T-helper 17 cell (primary cell): ENCODE measurements around the gene ADAM11. TPM values are rescaled to one million over a fixed set of nuclear protein-coding genes. Genes with fewer than 3 reads are reported as not detected.
"Not testable (repeated sequence)": the region's sequence is repeated elsewhere in the genome, so short reads cannot be mapped to it uniquely, and the experiment has no call there.

Source experiments
- ATAC-seq: fragments of 150-1000 bp; cut with Tn5 transposase; 2 replicates; pipeline ENCODE4 v1.10.0; 2021; ENCODE audit warnings: mild to moderate bottlenecking, moderate library complexity
- DNase-seq, 3 donors: peaks; one replicate each; pipeline versions ENCODE4 v3.0.0 to v3.0.0-alpha.2; 2020 to 2021
- H3K9me3 ChIP-seq: one replicate; pipeline ENCODE4 v1.7.0; 2013; ENCODE audit warnings: low read length, mild to moderate bottlenecking; ENCODE audit not compliant: control insufficient read depth, poor library complexity, severe bottlenecking
- H3K27ac Mint-ChIP-seq: one replicate; pipeline ENCODE4 v1.8.0; 2022; ENCODE audit warnings: mild to moderate bottlenecking, moderate library complexity, mixed read lengths
- H3K27me3 Mint-ChIP-seq: one replicate; pipeline ENCODE4 v1.8.0; 2022; ENCODE audit warnings: mixed read lengths
- H3K36me3 Mint-ChIP-seq: one replicate; pipeline ENCODE4 v1.8.0; 2022; ENCODE audit warnings: low read depth, mixed read lengths
- H3K4me1 Mint-ChIP-seq: one replicate; pipeline ENCODE4 v1.8.0; 2022; ENCODE audit warnings: mild to moderate bottlenecking, mixed read lengths
- H3K4me3 Mint-ChIP-seq: one replicate; pipeline ENCODE4 v1.8.0; 2022; ENCODE audit warnings: mild to moderate bottlenecking, moderate library complexity, mixed read lengths
- total RNA-seq, 4 donors: library from RNA in 2 of 4; stranded (reverse) in 2 of 4; gene quantifications; one replicate each; pipeline ENCODE4 v1.2.3 and lab custom pipeline; 2022 to 2026

Gene ADAM11
- total RNA-seq (under 1 TPM; 0.08 to 0.40 TPM), total RNA-seq (lab: John Stamatoyannopoulos, UW) (0.75 to 1.6 reads per million in 2 donors)

- H3K36me3 Mint-ChIP-seq = peaks cover 2% of the 10 kb centered on the region
- H3K27ac Mint-ChIP-seq = no peak within 1 kb of the TSS
- peak; percentile 58 for ATAC-seq
- no peak for DNase-seq
- H3K9me3 ChIP-seq = no peaks in the 10 kb centered on the region
- no peaks in the 10 kb centered on the region for H3K4me1 Mint-ChIP-seq
- peaks cover 40% of the 10 kb centered on the region for H3K27me3 Mint-ChIP-seq
- H3K4me3 Mint-ChIP-seq = peak within 1 kb of the TSS; percentile 77
Measured at GRCh38 chr17:44758414-44759085, at the start of gene ADAM11. TSS of gene ADAM11 (plus strand) at chr17:44758988. CDS start at chr17:44759200, 212 bp downstream.

- H3K27ac Mint-ChIP-seq = no peak overlapping the region
- no peak overlapping the region for H3K4me3 Mint-ChIP-seq
- no peak for ATAC-seq
- no peaks in the 10 kb centered on the region for H3K9me3 ChIP-seq
- no peaks in the 10 kb centered on the region for H3K27me3 Mint-ChIP-seq
- no peaks in the 10 kb centered on the region for H3K4me1 Mint-ChIP-seq
- DNase-seq = no peak
- H3K36me3 Mint-ChIP-seq = peaks cover 6% of the 10 kb centered on the region
Measured at GRCh38 chr17:44719444-44719843, 39.3 kb upstream of the ADAM11 start.

DNA sequence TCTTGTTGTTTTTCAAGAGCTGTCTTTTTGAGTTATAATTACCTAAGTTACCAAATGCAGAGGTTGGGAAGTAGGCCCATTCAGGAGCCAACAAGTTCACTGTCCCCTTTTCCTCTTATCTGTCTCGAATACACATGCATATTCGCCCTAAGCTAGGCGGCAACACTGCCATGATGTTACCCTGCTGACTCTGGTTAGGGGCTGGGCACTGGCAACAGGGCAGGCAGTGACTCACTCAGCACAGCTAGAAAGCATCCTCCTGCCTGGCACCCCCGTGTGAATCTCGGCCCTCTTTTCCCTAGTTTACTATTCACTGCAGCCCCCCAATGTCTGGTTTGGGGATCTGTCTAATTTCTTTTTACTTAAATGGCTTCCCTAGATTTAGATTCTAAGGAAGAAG, 36.5 kb upstream of the ADAM11 start:
- no peaks in the 10 kb centered on the region for H3K4me1 Mint-ChIP-seq
- no peaks in the 10 kb centered on the region for H3K27me3 Mint-ChIP-seq
- no peak for DNase-seq
- H3K4me3 Mint-ChIP-seq = no peak overlapping the region
- H3K9me3 ChIP-seq = no peaks in the 10 kb centered on the region
- no peak for ATAC-seq
- H3K36me3 Mint-ChIP-seq = peaks cover 3% of the 10 kb centered on the region
- H3K27ac Mint-ChIP-seq = no peak overlapping the region

DNA sequence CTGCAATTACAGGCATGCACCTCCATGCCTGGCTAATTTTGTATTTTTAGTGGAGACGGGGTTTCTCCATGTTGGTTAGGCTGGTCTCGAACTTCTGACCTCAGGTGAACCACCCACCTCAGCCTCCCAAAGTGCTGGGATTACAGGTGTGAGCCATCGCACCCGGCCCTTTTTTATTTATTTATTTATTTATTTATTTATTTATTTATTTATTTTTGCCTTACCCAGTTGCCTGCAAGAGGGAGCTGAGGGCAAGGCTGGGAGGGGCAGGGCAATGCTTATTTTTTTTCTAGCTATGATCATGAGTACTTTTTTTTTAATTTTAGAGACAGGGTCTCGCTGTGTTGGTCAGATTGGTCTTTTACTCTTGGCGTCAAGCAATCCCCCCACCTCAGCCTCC, 32.7 kb upstream of the ADAM11 start:
- H3K4me3 Mint-ChIP-seq, H3K27me3 Mint-ChIP-seq, H3K27ac Mint-ChIP-seq, H3K9me3 ChIP-seq, H3K4me1 Mint-ChIP-seq, ATAC-seq, H3K36me3 Mint-ChIP-seq, DNase-seq: not testable (repeated sequence)

DNA sequence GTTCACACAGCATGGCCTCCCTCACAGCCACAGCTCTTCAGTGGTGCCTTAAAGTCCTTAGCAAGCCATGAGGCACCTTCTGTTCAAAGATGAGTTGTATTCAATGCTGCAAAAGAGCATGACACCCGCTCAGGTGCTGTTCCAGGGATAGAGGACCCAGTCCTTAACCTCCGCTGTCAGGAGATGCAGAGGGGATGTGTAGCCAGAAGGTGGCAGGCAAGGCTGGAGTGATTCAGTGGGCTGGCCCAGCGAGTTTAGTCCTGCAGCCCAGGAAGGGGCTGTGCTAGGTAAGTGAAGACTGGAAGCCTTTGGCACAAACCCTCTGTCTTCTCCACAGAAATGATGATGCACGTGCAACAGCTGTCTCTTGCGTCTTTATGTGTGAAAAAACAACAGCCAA, 25.0 kb upstream of the ADAM11 start:
- H3K27me3 Mint-ChIP-seq = no peaks in the 10 kb centered on the region
- ATAC-seq (no peak), DNase-seq (no peak)
- H3K9me3 ChIP-seq = no peaks in the 10 kb centered on the region
- no peak overlapping the region for H3K27ac Mint-ChIP-seq
- H3K4me1 Mint-ChIP-seq = peaks cover 3% of the 10 kb centered on the region
- H3K4me3 Mint-ChIP-seq = no peak overlapping the region
- H3K36me3 Mint-ChIP-seq = peaks cover 2% of the 10 kb centered on the region

GRCh38 chr17:44734272-44734671, 24.5 kb upstream of the ADAM11 start:
- H3K27me3 Mint-ChIP-seq = no peaks in the 10 kb centered on the region
- ATAC-seq (no peak), DNase-seq (no peak)
- H3K4me3 Mint-ChIP-seq = no peak overlapping the region
- H3K36me3 Mint-ChIP-seq = peaks cover 2% of the 10 kb centered on the region
- no peak overlapping the region for H3K27ac Mint-ChIP-seq
- peaks cover 3% of the 10 kb centered on the region for H3K4me1 Mint-ChIP-seq
- H3K9me3 ChIP-seq = no peaks in the 10 kb centered on the region

DNA sequence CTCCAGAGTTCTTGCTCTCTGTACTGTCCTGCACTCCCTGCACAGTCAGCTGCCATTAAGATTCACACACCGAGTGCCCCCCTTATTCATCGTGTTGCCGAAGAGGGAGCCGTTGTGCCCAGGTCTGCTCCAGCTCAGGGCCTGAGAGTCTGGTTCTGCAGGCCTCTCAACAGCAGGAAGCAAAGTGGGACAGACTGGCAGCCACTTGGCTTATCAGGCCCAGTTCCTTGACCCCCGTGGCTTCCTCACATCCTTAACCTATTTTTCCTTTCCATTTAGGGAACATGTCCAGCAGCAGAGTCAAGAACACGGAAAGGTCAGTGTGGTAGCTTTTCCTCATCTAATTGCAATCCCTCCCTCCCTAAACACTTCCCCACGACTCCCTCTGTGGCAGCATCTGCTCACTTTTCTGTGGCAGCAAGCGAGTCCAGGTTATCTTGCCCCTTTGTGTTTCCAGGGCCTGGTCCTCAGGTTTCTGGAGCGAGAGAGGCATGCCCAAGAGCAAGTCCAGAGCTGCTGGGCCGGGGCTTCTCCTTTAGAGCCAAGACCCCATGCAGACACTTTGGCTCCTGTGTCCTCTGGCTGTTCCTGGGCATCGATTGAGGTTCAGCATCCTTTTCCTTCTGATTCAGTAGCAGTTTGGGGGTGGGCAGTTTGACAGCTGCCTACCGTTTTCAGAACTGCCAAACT, 22.1 kb upstream of the ADAM11 start:
- Mint-ChIP-seq H3K27me3 (no peaks in the 10 kb centered on the region), H3K4me3 (no peak overlapping the region), H3K36me3 (no peaks in the 10 kb centered on the region), H3K4me1 (peaks cover 3% of the 10 kb centered on the region), H3K27ac (no peak overlapping the region)
- ATAC-seq (no peak), DNase-seq (no peak)
- H3K9me3 ChIP-seq = no peaks in the 10 kb centered on the region

DNA sequence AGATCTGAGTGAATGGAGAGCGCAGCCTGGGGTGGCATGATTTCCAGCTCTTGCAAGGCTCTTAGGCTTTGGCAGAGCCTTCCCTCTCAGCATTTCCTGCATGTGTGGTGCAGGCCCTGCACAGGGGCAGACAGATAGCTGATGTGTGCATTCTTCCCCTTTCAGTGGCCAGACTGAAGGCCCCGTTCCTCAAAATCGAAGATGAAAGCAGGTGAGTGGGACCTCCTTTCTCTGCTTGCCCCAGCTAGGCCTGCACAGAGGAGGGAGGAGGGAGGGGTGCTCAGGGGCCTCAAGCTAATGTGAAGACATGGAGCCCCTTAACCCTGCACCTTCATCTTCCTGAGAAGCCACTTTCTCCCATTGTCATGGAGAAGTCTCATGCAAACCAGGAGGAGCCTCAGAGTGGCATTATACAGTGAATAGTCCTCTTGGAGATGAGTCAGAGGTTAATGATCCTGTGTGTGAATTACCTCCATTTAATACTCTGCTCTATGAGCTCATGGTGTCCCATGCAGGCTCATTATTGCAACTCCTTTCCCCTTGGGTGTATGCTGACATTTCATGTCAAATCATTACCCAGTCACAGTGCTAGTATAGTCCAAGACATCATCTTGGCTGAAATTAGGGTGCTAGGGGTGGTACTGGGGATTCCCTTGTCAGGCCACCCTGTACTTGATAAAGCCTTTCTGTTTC, 20.4 kb upstream of the ADAM11 start:
- Mint-ChIP-seq H3K27me3 (no peaks in the 10 kb centered on the region), H3K27ac (no peak overlapping the region), H3K36me3 (no peaks in the 10 kb centered on the region), H3K4me1 (peaks cover 3% of the 10 kb centered on the region), H3K4me3 (no peak overlapping the region)
- H3K9me3 ChIP-seq = no peaks in the 10 kb centered on the region
- no peak for ATAC-seq
- DNase-seq = no peak

- Mint-ChIP-seq H3K36me3 (no peaks in the 10 kb centered on the region), H3K4me3 (no peak overlapping the region), H3K27me3 (no peaks in the 10 kb centered on the region), H3K27ac (no peak overlapping the region), H3K4me1 (no peaks in the 10 kb centered on the region)
- ATAC-seq = no peak
- H3K9me3 ChIP-seq = no peaks in the 10 kb centered on the region
- no peak for DNase-seq
Measured at GRCh38 chr17:44741316-44741715, 17.5 kb upstream of the ADAM11 start.

DNA sequence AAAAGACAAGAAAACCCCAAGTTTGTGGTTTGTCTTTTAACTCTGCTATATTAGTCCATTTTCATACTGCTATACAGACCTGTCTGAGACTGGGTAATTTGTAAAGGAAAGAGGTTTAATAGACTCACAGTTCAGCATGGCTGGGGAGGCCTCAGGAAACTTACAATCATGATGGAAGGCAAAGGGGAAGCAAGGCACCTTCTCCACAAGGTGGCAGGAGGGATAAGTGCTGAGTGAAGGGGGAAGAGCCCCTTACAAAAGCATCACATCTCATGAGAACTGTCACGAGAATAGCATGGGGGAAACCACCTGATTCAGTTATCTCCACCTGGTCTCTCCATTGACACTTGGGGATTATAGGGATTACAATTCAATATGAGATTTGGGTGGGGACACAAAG, 13.5 kb upstream of the ADAM11 start:
- Mint-ChIP-seq H3K4me1 (no peaks in the 10 kb centered on the region), H3K36me3 (no peaks in the 10 kb centered on the region), H3K27me3 (no peaks in the 10 kb centered on the region), H3K27ac (no peak overlapping the region), H3K4me3 (no peak overlapping the region)
- no peaks in the 10 kb centered on the region for H3K9me3 ChIP-seq
- DNase-seq (no peak), ATAC-seq (no peak)

DNA sequence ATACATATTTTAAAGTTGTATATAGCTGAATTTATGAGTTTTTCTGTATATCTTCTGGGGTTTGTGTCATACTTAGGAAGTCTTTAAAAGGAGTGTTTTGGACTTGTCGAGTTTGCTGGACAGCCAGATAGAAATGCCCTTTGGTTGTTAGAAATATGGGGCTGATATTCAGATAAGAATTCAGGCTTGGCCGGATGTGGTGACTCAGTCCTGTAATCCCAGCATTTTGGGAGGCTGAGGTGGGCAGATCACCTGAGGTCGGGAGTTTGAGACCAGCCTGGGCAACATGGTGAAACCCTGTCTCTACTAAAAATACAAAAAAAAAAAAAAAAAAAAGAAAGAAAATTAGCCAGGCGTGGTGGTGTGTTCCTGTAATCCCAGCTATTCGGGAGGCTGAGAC, 13.1 kb upstream of the ADAM11 start:
- not testable (repeated sequence) for H3K9me3 ChIP-seq, ATAC-seq, H3K27ac Mint-ChIP-seq, H3K4me3 Mint-ChIP-seq, H3K4me1 Mint-ChIP-seq, H3K36me3 Mint-ChIP-seq, H3K27me3 Mint-ChIP-seq, DNase-seq

GRCh38 chr17:44747566-44747965, 11.2 kb upstream of the ADAM11 start:
- DNase-seq (no peak), ATAC-seq (no peak)
- Mint-ChIP-seq H3K27me3 (no peaks in the 10 kb centered on the region), H3K4me1 (no peaks in the 10 kb centered on the region), H3K27ac (peak overlapping the region; percentile 57), H3K36me3 (peaks cover 7% of the 10 kb centered on the region), H3K4me3 (no peak overlapping the region)
- no peaks in the 10 kb centered on the region for H3K9me3 ChIP-seq

DNA sequence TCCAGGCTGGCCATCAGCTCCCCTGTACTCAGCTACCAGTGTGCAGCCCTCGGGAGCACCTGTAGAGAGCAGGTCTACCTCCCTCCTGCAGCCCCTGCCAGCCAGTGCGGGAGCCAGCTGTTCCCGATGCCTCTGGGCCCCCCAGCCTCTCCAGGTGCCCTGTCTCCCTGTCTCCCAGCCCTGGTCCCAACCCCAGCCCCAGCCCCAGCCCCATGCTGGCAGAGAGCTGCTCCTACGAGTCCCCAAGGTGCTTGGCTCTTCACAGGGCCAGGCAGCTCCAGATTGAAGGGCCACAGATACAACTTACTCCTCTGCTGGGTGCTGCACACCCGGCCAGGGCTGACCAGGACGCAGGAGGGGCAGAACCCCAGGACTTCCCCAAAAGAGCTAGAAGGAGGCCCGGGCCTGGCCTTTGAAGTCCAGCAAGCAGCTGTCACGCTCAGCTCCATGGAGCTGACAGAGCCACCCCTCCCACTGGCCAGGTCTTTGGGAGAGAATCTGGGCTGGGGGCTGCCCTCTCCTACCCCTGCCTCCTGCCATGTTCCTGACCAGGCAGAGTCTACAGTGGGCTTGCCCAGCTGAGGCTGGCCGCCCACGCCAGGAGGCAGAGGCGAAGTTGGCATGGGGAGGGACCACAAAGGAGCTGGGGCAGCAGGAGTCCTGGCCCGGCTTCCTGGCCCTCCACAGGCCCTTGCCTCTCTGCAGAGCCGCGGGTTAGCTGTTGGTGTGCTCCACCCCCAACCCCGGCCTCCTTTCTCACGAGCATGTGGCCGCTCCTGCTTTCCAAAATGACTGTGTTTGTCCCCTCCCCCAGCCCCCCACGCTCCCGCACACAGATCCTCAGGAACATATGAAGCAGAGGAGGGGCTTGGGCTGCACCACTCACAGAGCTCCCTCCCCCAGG, 9.5 kb upstream of the ADAM11 start:
- H3K4me1 Mint-ChIP-seq = no peaks in the 10 kb centered on the region

More for the DNA sequence above, 9.5 kb upstream of the ADAM11 start:
- H3K36me3 Mint-ChIP-seq = peaks cover 9% of the 10 kb centered on the region
- no peak overlapping the region for H3K4me3 Mint-ChIP-seq
- no peak for ATAC-seq
- no peak overlapping the region for H3K27ac Mint-ChIP-seq
- no peak for DNase-seq
- H3K27me3 Mint-ChIP-seq = no peaks in the 10 kb centered on the region
- no peaks in the 10 kb centered on the region for H3K9me3 ChIP-seq
